ENCODE measurements around the gene HMCN2.

HMCN2 gene

DNA sequence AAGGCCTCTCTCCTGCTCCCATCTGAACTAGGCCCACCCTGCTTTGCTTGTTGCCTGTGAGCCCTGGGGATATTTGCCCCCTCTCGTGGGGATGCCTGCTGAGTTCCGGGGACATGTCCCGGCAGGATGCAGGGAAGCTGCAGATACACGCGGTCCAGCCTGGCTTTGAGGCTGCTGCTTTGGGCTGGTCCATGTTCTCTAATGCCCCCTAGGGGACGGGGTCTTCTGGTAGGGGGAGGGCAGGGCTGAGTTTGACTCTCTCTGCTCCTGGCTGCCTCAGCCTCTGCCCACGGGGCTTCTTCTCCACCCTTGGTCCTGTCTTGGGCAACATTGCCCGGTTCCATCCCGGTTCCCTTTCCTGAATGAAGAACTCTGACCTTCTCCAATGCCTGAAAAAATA, 94.3 kb downstream of the HMCN2 start:
- no peak overlapping the region for H3K4me3 ChIP-seq (ENCODE audit: low read length)
- TF ChIP-seq, protein P1, sequence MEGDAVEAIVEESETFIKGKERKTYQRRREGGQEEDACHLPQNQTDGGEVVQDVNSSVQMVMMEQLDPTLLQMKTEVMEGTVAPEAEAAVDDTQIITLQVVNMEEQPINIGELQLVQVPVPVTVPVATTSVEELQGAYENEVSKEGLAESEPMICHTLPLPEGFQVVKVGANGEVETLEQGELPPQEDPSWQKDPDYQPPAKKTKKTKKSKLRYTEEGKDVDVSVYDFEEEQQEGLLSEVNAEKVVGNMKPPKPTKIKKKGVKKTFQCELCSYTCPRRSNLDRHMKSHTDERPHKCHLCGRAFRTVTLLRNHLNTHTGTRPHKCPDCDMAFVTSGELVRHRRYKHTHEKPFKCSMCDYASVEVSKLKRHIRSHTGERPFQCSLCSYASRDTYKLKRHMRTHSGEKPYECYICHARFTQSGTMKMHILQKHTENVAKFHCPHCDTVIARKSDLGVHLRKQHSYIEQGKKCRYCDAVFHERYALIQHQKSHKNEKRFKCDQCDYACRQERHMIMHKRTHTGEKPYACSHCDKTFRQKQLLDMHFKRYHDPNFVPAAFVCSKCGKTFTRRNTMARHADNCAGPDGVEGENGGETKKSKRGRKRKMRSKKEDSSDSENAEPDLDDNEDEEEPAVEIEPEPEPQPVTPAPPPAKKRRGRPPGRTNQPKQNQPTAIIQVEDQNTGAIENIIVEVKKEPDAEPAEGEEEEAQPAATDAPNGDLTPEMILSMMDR (IDR thresholded peaks at IDR 0.05; ENCODE audit: low read depth, low read length) = no peak
- H3K27ac ChIP-seq (ENCODE audit: low read length) = no peak overlapping the region
- H3K27me3 ChIP-seq (ENCODE audit: low read depth, low read length) = no peaks in the 10 kb centered on the region
- H4K20me1 ChIP-seq (ENCODE audit: insufficient read depth, low read length) = no peaks in the 10 kb centered on the region
- no peak overlapping the region for H2AFZ ChIP-seq (ENCODE audit: low read depth, low read length)
- 0 out of 2 replicates have a peak, but pooled peaks cover 3% of the 10 kb centered on the region for H3K9me3 ChIP-seq (ENCODE audit: insufficient read depth, low read length)
- no peak overlapping the region for H3K9ac ChIP-seq (ENCODE audit: low read length)
- no peaks in the 10 kb centered on the region for H3K36me3 ChIP-seq (replicated peaks; ENCODE audit: low read depth, low read length)
- H3K4me2 ChIP-seq (ENCODE audit: low read length) = no peak overlapping the region
- no peaks in the 10 kb centered on the region for H3K79me2 ChIP-seq (ENCODE audit: low read length)
- H3K4me1 ChIP-seq (ENCODE audit: low read length) = peaks cover 16% of the 10 kb centered on the region

DNA sequence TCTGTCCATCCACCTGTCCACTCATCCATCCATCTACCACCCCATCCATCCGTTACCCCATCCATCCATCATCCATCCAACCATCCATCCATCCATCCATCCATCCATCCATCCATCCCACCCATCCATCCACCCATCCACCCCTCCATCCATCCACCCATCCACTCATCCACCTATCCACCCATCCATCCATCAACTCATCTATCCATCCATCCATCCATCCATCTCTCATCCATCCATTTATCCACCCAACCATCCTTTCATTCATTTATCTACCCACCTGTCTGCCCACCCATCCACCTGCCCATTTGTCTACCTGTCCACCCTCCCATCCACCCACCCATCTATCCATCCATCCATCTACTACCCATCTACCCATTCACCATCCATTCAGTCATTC, 95.1 kb downstream of the HMCN2 start:
- no peak overlapping the region for H3K27ac ChIP-seq (ENCODE audit: low read length)
- H4K20me1 ChIP-seq (ENCODE audit: insufficient read depth, low read length) = no peaks in the 10 kb centered on the region
- H2AFZ ChIP-seq (ENCODE audit: low read depth, low read length) = no peak overlapping the region
- 0 out of 2 replicates have a peak, but pooled peaks cover 3% of the 10 kb centered on the region for H3K9me3 ChIP-seq (ENCODE audit: insufficient read depth, low read length)
- TF ChIP-seq, protein P1 (IDR thresholded peaks at IDR 0.05; ENCODE audit: low read depth, low read length) = no peak
- H3K4me1 ChIP-seq (ENCODE audit: low read length) = peaks cover 16% of the 10 kb centered on the region
- no peak overlapping the region for H3K9ac ChIP-seq (ENCODE audit: low read length)
- H3K4me2 ChIP-seq (ENCODE audit: low read length) = no peak overlapping the region
- no peak overlapping the region for H3K4me3 ChIP-seq (ENCODE audit: low read length)
- H3K27me3 ChIP-seq (ENCODE audit: low read depth, low read length) = no peaks in the 10 kb centered on the region
- H3K79me2 ChIP-seq (ENCODE audit: low read length) = no peaks in the 10 kb centered on the region
- H3K36me3 ChIP-seq (replicated peaks; ENCODE audit: low read depth, low read length) = no peaks in the 10 kb centered on the region

- no peaks in the 10 kb centered on the region for H4K20me1 ChIP-seq (ENCODE audit: insufficient read depth, low read length)
- H2AFZ ChIP-seq (ENCODE audit: low read depth, low read length) = no peak overlapping the region
- H3K4me1 ChIP-seq (ENCODE audit: low read length) = peaks cover 16% of the 10 kb centered on the region
- H3K4me3 ChIP-seq (ENCODE audit: low read length) = no peak overlapping the region
- H3K4me2 ChIP-seq (ENCODE audit: low read length) = no peak overlapping the region
- TF ChIP-seq, protein P1 (IDR thresholded peaks at IDR 0.05; ENCODE audit: low read depth, low read length) = no peak
- TF ChIP-seq EZH2phosphoT487 (IDR thresholded peaks at IDR 0.05; ENCODE audit: low read depth) = no peak
- 0 out of 2 replicates have a peak, but pooled peaks cover 3% of the 10 kb centered on the region for H3K9me3 ChIP-seq (ENCODE audit: insufficient read depth, low read length)
- no peak overlapping the region for H3K27ac ChIP-seq (ENCODE audit: low read length)
- no peaks in the 10 kb centered on the region for H3K79me2 ChIP-seq (ENCODE audit: low read length)
- no peak overlapping the region for H3K9ac ChIP-seq (ENCODE audit: low read length)
- H3K27me3 ChIP-seq (ENCODE audit: low read depth, low read length) = no peaks in the 10 kb centered on the region
- no peaks in the 10 kb centered on the region for H3K36me3 ChIP-seq (replicated peaks; ENCODE audit: low read depth, low read length)
These were observed 96.4 kb downstream of the HMCN2 start for GRCh38 chr9:130361873-130362362.

GRCh38 chr9:130362691-130363090, 97.1 kb downstream of the HMCN2 start:
- Histone ChIP-seq H4K20me1 (ENCODE audit: insufficient read depth, low read length) (no peaks in the 10 kb centered on the region), H3K9me3 (ENCODE audit: insufficient read depth, low read length) (0 out of 2 replicates have a peak, but pooled peaks cover 3% of the 10 kb centered on the region), H3K9ac (ENCODE audit: low read length) (no peak overlapping the region), H3K27me3 (ENCODE audit: low read depth, low read length) (no peaks in the 10 kb centered on the region), H3K27ac (ENCODE audit: low read length) (no peak overlapping the region), H3K36me3 (replicated peaks; ENCODE audit: low read depth, low read length) (no peaks in the 10 kb centered on the region), H2AFZ (ENCODE audit: low read depth, low read length) (no peak overlapping the region), H3K4me1 (ENCODE audit: low read length) (peaks cover 16% of the 10 kb centered on the region), H3K79me2 (ENCODE audit: low read length) (no peaks in the 10 kb centered on the region), H3K4me3 (ENCODE audit: low read length) (no peak overlapping the region), H3K4me2 (ENCODE audit: low read length) (no peak overlapping the region)
- no peak for TF ChIP-seq EZH2phosphoT487 (IDR thresholded peaks at IDR 0.05; ENCODE audit: low read depth)
- TF ChIP-seq, protein P1 (IDR thresholded peaks at IDR 0.05; ENCODE audit: low read depth, low read length) = no peak

All from OCI-LY3 (cell line).